ENCODE measurements around the gene AUTS2. TPM values are rescaled to one million over a fixed set of nuclear protein-coding genes. Genes with fewer than 3 reads are reported as not detected.

The AUTS2 gene
- total RNA-seq, 6 experiments from 2014 or later, result 10.4 to 32.0 (median 19.3) TPM

DNA sequence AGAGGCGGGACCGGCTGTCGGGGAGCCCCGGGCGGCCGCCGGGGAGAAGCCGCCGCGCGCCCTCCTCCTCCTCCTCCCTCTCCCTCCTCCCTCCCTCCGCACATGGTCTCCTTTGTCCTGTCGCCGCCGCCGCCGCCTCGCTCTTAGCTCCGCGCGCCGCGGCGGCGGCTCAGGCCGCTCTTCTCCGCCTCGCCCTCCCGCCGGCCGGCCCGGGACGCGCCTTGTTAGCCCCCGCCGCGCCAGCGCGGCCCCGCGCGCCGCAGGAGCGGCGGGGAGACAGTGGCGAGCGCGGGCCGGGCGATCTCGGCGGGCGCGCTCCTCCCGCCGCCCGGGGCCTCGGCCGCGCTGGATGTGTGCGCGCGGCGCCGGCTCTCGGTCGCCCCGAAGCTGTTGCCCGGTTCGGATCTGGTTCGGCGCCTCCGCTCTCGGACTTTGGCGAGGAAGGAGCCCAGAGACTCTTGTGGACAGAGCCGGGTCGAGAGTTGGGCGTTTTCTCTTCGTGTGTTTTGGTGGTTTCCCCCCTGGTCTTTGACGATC, 1096.2 kb downstream of the AUTS2 start:
- intact Hi-C loops (cut with DNase I), result loop anchor here in 1 of 2 donors (10.0 kb wide), 1 partner anchor 100 kb away; no protein-coding TSS in a partner anchor
- TF ChIP-seq, protein P1, sequence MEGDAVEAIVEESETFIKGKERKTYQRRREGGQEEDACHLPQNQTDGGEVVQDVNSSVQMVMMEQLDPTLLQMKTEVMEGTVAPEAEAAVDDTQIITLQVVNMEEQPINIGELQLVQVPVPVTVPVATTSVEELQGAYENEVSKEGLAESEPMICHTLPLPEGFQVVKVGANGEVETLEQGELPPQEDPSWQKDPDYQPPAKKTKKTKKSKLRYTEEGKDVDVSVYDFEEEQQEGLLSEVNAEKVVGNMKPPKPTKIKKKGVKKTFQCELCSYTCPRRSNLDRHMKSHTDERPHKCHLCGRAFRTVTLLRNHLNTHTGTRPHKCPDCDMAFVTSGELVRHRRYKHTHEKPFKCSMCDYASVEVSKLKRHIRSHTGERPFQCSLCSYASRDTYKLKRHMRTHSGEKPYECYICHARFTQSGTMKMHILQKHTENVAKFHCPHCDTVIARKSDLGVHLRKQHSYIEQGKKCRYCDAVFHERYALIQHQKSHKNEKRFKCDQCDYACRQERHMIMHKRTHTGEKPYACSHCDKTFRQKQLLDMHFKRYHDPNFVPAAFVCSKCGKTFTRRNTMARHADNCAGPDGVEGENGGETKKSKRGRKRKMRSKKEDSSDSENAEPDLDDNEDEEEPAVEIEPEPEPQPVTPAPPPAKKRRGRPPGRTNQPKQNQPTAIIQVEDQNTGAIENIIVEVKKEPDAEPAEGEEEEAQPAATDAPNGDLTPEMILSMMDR (IDR thresholded peaks at IDR 0.05), result no peak
- TF ChIP-seq POLR2A (IDR thresholded peaks at IDR 0.05), result no peak
- Histone ChIP-seq H3K4me1 (peaks cover 0 to 22% (median 0%) of the 10 kb centered on the region in 4 donors), H3K36me3 (no peaks in the 10 kb centered on the region), H3K27me3 (no peaks in the 10 kb centered on the region), H3K4me3 (peak overlapping the region; percentile 74 to 79 (median 74)), H3K9me3 (no peaks in the 10 kb centered on the region), H3K27ac (peak overlapping the region; percentile 72 to 82 (median 80))
- DNase-seq, result peak; percentile 52 to 68 (median 63)
- 0% methylated on average over 2 of the region's 80 CpGs for WGBS (ENCODE audit: insufficient coverage, low coverage, low lambda C conversion rate, missing lambda C conversion rate)
- peak; percentile 10 to 48 (median 36) for ATAC-seq

DNA sequence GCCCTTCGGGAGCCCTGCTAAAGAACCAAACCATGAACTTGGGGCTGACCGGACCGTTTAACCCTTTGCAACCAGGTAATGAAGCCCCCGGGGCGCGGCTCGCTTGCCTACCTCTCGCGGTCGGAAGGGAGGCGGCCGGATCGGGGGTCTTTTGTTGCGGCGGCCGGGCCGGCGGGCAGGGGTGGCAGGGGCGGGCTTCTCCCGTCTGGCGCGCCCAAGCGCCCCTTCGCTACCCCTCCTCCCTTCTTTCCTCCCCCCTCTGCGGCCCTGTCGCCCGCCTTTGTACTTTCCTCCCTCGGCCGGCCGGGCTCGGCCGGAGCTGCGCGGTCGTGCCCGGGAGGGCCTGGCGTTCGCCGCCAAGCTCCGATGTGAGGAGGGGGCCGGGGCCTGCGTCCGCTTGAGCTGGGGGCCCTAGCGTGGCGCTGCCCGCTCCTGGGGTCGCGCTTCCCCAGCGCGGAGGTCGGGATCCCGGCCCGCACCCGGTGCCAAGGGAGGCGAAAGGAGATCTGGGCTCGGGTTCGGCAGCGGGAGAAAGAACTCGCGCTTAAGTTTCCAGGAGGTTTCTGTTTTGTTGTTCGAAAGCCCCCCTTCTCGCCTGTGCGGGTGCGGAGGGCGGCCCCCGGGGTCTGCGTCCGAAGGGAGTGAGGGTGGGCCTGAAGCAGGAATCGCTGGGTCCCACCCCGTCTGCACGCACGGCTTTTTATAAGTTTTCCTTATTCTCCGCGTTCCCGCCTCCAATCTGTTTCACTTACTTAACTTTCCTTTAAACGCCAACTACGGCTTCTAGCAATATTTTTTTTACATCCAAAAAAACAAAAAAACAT, 1096.9 kb downstream of the AUTS2 start:
- ATAC-seq (peak; percentile 5 to 37 (median 18)), DNase-seq (peak; percentile 37 to 57 (median 51))
- intact Hi-C loops (cut with DNase I), result loop anchor here in 1 of 2 donors (10.0 kb wide), 1 partner anchor 100 kb away; no protein-coding TSS in a partner anchor
- peak overlapping the region; percentile 74 to 79 (median 74) for H3K4me3 ChIP-seq
- peaks cover 0 to 22% (median 0%) of the 10 kb centered on the region in 4 donors for H3K4me1 ChIP-seq
- H3K27ac ChIP-seq, result peak overlapping the region; percentile 72 to 82 (median 80)
- H3K36me3 ChIP-seq, result no peaks in the 10 kb centered on the region
- no peak for TF ChIP-seq POLR2A (IDR thresholded peaks at IDR 0.05)
- TF ChIP-seq, protein P1 (IDR thresholded peaks at IDR 0.05), result no peak
- H3K27me3 ChIP-seq, result no peaks in the 10 kb centered on the region
- 3% methylated on average over 26 of the region's 77 CpGs for WGBS (ENCODE audit: insufficient coverage, low coverage, low lambda C conversion rate, missing lambda C conversion rate)
- no peaks in the 10 kb centered on the region for H3K9me3 ChIP-seq

DNA sequence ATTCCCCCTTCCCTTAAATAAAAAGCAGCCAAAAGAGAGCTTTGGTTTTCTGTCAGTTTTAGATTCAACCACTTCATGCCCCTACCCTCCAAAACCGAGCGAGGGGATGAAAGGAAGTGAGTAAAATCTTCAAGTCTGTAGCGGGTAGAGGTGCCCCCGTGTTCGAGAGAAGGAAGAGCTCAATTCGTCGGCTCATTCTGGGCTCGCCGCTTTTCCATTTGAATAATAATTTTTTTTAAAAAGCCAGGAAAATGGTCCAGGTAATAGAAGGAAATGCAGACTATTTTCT, 1097.5 kb downstream of the AUTS2 start:
- no peaks in the 10 kb centered on the region for H3K9me3 ChIP-seq
- no peaks in the 10 kb centered on the region for H3K27me3 ChIP-seq
- intact Hi-C loops (cut with DNase I), result loop anchor here in 1 of 2 donors (10.0 kb wide), 1 partner anchor 101 kb away; no protein-coding TSS in a partner anchor
- DNase-seq (no peak), ATAC-seq (no peak)
- H3K4me1 ChIP-seq, result peaks cover 0 to 22% (median 0%) of the 10 kb centered on the region in 4 donors
- no peak for TF ChIP-seq POLR2A (IDR thresholded peaks at IDR 0.05)
- TF ChIP-seq, protein P1 (IDR thresholded peaks at IDR 0.05), result no peak
- H3K27ac ChIP-seq, result peak overlapping the region; percentile 72 to 82 (median 80)
- peak overlapping the region; percentile 74 to 79 (median 74) for H3K4me3 ChIP-seq
- 1% methylated on average over 9 of the region's 9 CpGs for WGBS (ENCODE audit: insufficient coverage, low coverage, low lambda C conversion rate, missing lambda C conversion rate)
- H3K36me3 ChIP-seq, result no peaks in the 10 kb centered on the region

DNA sequence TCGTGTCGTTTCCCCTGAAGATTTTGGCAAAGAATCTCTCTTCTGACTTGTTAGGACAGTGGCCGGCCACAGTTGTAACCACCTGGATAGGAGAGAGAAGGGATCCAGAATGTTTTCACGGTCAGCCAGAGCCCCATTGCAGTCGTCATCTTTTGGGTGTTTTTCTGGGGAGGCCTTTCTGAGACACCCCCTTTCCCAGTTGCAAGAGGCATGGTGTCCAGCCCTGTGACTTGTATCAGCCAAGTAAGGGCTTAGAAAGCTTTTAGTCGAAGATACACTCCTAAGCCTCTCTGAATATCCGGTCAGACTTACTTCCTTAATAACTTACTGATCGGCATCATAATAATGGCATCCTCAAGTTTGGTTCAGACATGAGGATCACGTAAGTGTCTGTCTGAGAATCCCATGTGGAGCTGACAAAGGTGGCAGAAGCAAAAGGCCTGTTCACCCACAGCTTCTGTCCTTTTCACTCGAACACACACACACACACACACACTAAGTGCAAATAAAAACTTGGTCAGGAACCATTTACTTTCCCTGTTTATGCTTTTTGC, 1098.0 kb downstream of the AUTS2 start:
- Histone ChIP-seq H3K27ac (peak overlapping the region; percentile 29 to 82 (median 80)), H3K27me3 (no peaks in the 10 kb centered on the region), H3K9me3 (no peaks in the 10 kb centered on the region), H3K4me3 (peak overlapping the region; percentile 74 to 79 (median 74)), H3K36me3 (no peaks in the 10 kb centered on the region), H3K4me1 (peaks cover 0 to 22% (median 0%) of the 10 kb centered on the region in 4 donors)
- DNase-seq (no peak), ATAC-seq (peak; percentile 13 to 37 (median 18))
- TF ChIP-seq, protein P1 (IDR thresholded peaks at IDR 0.05), result no peak
- no peak for TF ChIP-seq POLR2A (IDR thresholded peaks at IDR 0.05)
- intact Hi-C loops (cut with DNase I), result loop anchor here in 1 of 2 donors (10.0 kb wide), 1 partner anchor 101 kb away; no protein-coding TSS in a partner anchor
- WGBS (ENCODE audit: insufficient coverage, low coverage, low lambda C conversion rate, missing lambda C conversion rate), result 11% methylated on average over 10 of the region's 10 CpGs
